Activated CD8-positive, alpha-beta memory T cell treated with anti-CD3 and anti-CD28 coated beads, Interleukin-2, amount 50 U/mL, for 1 hour (primary cell): Measurements from ENCODE around the gene GPR89A.
"Not testable (repeated sequence)": the region's sequence is repeated elsewhere in the genome, so short reads cannot be mapped to it uniquely, and the experiment has no call there.

Experiments
- DNase-seq: peaks from one replicate; pipeline ENCODE4 v3.0.0-alpha.2; 2020; ENCODE audit errors: extremely low read depth

The GPR89A gene

DNA sequence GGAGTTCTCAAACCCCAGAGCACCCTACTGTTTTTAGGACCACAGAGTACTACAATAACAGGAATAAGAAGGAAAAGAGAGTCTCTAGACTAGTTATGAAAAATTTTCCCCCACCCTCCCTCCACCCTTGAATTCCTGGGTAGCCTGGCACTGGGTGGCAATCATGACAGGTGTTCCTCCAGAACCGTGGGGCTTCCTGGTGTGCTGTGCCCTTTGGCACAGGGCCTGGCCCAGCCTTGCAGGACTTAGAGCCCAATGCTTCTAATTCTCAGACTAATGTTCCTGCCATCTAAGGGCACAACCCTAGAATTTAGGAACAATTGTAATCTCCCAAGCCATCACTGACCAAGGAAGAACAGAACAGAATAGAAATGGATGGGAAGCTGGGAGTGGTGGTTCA, 110.0 kb downstream of the GPR89A start:
- no peak for DNase-seq

DNA sequence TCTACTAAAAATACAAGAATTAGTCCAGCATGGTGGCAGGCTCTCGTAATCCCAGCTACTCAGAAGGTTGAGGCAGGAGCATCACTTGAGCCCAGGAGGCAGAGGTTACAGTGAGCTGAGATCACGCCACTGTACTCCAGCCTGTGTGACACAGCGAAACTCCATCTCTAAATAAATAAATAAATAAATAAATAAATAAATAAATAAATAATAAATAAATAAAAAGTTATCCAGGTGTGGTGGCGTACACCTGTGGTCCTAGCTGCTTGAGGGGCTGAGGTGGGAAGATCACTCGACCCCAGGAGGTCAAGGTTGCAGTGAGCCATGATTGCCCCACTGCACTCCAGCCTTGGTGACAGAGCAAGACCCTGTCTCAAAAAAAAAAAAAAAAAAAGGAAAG, 110.7 kb downstream of the GPR89A start:
- not testable (repeated sequence) for DNase-seq

- DNase-seq: no peak
Observed at GRCh38 chr1:145719230-145720079, 111.7 kb downstream of the GPR89A start, which contains the start of gene CD160. Gene CD160 (plus strand): TSS chr1:145719499. CDS start chr1:145728328, 8,829 bp downstream.
